Muscle layer of duodenum (tissue), 2 donors: Measurements from ENCODE around the gene GABRG3.

Source experiments
- H3K27ac ChIP-seq: one replicate; pipeline ENCODE4 v1.7.0; 2013; ENCODE audit warnings: mild to moderate bottlenecking, low read length
- H3K27me3 ChIP-seq: one replicate; pipeline ENCODE4 v1.7.0; 2013; ENCODE audit warnings: low read depth, mild to moderate bottlenecking, control low read depth, low read length
- H3K36me3 ChIP-seq, 2 donors: one replicate each; pipeline ENCODE4 v1.7.0; 2013; ENCODE audit warnings: low read length in 2 of 2, control low read depth in 1 of 2, mild to moderate bottlenecking in 1 of 2; ENCODE audit not compliant: insufficient read depth in 2 of 2, control insufficient read depth in 1 of 2
- H3K4me1 ChIP-seq, 2 donors: one replicate each; pipeline ENCODE4 v1.7.0; 2013; ENCODE audit warnings: low read length in 2 of 2, mild to moderate bottlenecking in 2 of 2, control low read depth in 1 of 2, moderate library complexity in 1 of 2; ENCODE audit not compliant: insufficient read depth in 2 of 2, control insufficient read depth in 1 of 2
- H3K4me3 ChIP-seq, 2 donors: one replicate each; pipeline ENCODE4 v1.7.0; 2013; ENCODE audit warnings: low read length in 2 of 2, low read depth in 1 of 2, mild to moderate bottlenecking in 1 of 2
- H3K9me3 ChIP-seq, 2 donors: one replicate each; pipeline ENCODE4 v1.7.0; 2013; ENCODE audit warnings: low read length in 2 of 2, control low read depth in 1 of 2, mild to moderate bottlenecking in 1 of 2; ENCODE audit not compliant: control insufficient read depth in 1 of 2
- donor health status: healthy.

Gene GABRG3

GRCh38 chr15:27278761-27279160, 307.8 kb downstream of the GABRG3 start:
- no peaks in the 10 kb centered on the region for H3K4me1 ChIP-seq

GRCh38 chr15:27292641-27293040, 321.7 kb downstream of the GABRG3 start:
- no peaks in the 10 kb centered on the region for H3K4me1 ChIP-seq
- no peaks in the 10 kb centered on the region for H3K36me3 ChIP-seq
- H3K9me3 ChIP-seq: no peaks in the 10 kb centered on the region
- no peak overlapping the region for H3K4me3 ChIP-seq
- no peak overlapping the region for H3K27ac ChIP-seq
- H3K27me3 ChIP-seq: no peaks in the 10 kb centered on the region

More at GRCh38 chr15:27278761-27279160, 307.8 kb downstream of the GABRG3 start:
- H3K27ac ChIP-seq: no peak overlapping the region
- no peaks in the 10 kb centered on the region for H3K9me3 ChIP-seq
- H3K27me3 ChIP-seq: no peaks in the 10 kb centered on the region
- H3K4me3 ChIP-seq: no peak overlapping the region
- H3K36me3 ChIP-seq: no peaks in the 10 kb centered on the region

- Histone ChIP-seq H3K27me3 (no peaks in the 10 kb centered on the region), H3K36me3 (no peaks in the 10 kb centered on the region), H3K4me3 (no peak overlapping the region), H3K27ac (no peak overlapping the region), H3K4me1 (no peaks in the 10 kb centered on the region), H3K9me3 (no peaks in the 10 kb centered on the region)
Measured at GRCh38 chr15:27293607-27294006, 322.6 kb downstream of the GABRG3 start.

- H3K36me3 ChIP-seq: no peaks in the 10 kb centered on the region
- H3K27me3 ChIP-seq: no peaks in the 10 kb centered on the region
- no peak overlapping the region for H3K27ac ChIP-seq
- H3K9me3 ChIP-seq: peaks cover 0 to 2% of the 10 kb centered on the region in 2 donors
- H3K4me3 ChIP-seq: no peak overlapping the region
- no peaks in the 10 kb centered on the region for H3K4me1 ChIP-seq
Measured at GRCh38 chr15:27317736-27318135, 346.8 kb downstream of the GABRG3 start.

- peaks cover 0 to 10% of the 10 kb centered on the region in 2 donors for H3K9me3 ChIP-seq
- no peaks in the 10 kb centered on the region for H3K4me1 ChIP-seq
- H3K4me3 ChIP-seq: no peak overlapping the region
- H3K36me3 ChIP-seq: no peaks in the 10 kb centered on the region
- H3K27ac ChIP-seq: no peak overlapping the region
- no peaks in the 10 kb centered on the region for H3K27me3 ChIP-seq
Measured at GRCh38 chr15:27323801-27324200, 352.8 kb downstream of the GABRG3 start.

- H3K27ac ChIP-seq: no peak overlapping the region
Measured at GRCh38 chr15:27324886-27325615, 354.1 kb downstream of the GABRG3 start.

GRCh38 chr15:27327467-27328025, 356.6 kb downstream of the GABRG3 start:
- Histone ChIP-seq H3K4me3 (no peak overlapping the region), H3K27ac (no peak overlapping the region), H3K4me1 (no peaks in the 10 kb centered on the region), H3K36me3 (no peaks in the 10 kb centered on the region), H3K27me3 (no peaks in the 10 kb centered on the region), H3K9me3 (peaks cover 0 to 10% of the 10 kb centered on the region in 2 donors)

More at GRCh38 chr15:27324886-27325615, 354.1 kb downstream of the GABRG3 start:
- H3K4me3 ChIP-seq: no peak overlapping the region
- H3K4me1 ChIP-seq: no peaks in the 10 kb centered on the region
- peaks cover 0 to 10% of the 10 kb centered on the region in 2 donors for H3K9me3 ChIP-seq
- no peaks in the 10 kb centered on the region for H3K36me3 ChIP-seq
- H3K27me3 ChIP-seq: no peaks in the 10 kb centered on the region

GRCh38 chr15:27328186-27328585, 357.2 kb downstream of the GABRG3 start:
- Histone ChIP-seq H3K27me3 (no peaks in the 10 kb centered on the region), H3K36me3 (no peaks in the 10 kb centered on the region), H3K4me1 (no peaks in the 10 kb centered on the region), H3K27ac (no peak overlapping the region), H3K9me3 (peaks cover 0 to 6% of the 10 kb centered on the region in 2 donors), H3K4me3 (no peak overlapping the region)

GRCh38 chr15:27328608-27329007, 357.6 kb downstream of the GABRG3 start:
- no peaks in the 10 kb centered on the region for H3K36me3 ChIP-seq
- H3K4me3 ChIP-seq: no peak overlapping the region

GRCh38 chr15:27330326-27330725, 359.3 kb downstream of the GABRG3 start:
- Histone ChIP-seq H3K4me1 (no peaks in the 10 kb centered on the region), H3K27me3 (no peaks in the 10 kb centered on the region), H3K4me3 (no peak overlapping the region), H3K36me3 (no peaks in the 10 kb centered on the region), H3K9me3 (no peaks in the 10 kb centered on the region), H3K27ac (no peak overlapping the region)

More at GRCh38 chr15:27328608-27329007, 357.6 kb downstream of the GABRG3 start:
- H3K4me1 ChIP-seq: no peaks in the 10 kb centered on the region
- H3K27ac ChIP-seq: no peak overlapping the region
- H3K9me3 ChIP-seq: peaks cover 0 to 3% of the 10 kb centered on the region in 2 donors
- H3K27me3 ChIP-seq: no peaks in the 10 kb centered on the region

- no peaks in the 10 kb centered on the region for H3K36me3 ChIP-seq
- no peaks in the 10 kb centered on the region for H3K27me3 ChIP-seq
- H3K9me3 ChIP-seq: no peaks in the 10 kb centered on the region
- H3K4me3 ChIP-seq: no peak overlapping the region
- no peak overlapping the region for H3K27ac ChIP-seq
- no peaks in the 10 kb centered on the region for H3K4me1 ChIP-seq
Measured at GRCh38 chr15:27336676-27337075, 365.7 kb downstream of the GABRG3 start.
